NB4 (cell line): ENCODE results near the gene RAB11FIP2.

Experiments used
- CTCF ChIP-seq: IDR thresholded peaks from one replicate; pipeline ENCODE4 v1.5.1; 2012; ENCODE audit warnings: low read depth, low read length
- MYC ChIP-seq: IDR thresholded peaks from 2 replicates; pipeline ENCODE4 v1.6.1; 2011; ENCODE audit warnings: low read depth, low read length
- POLR2A ChIP-seq: IDR thresholded peaks from 2 replicates; pipeline ENCODE4 v1.6.1; 2011; ENCODE audit warnings: mild to moderate bottlenecking; ENCODE audit not compliant: insufficient read length; ENCODE audit errors: extremely low read depth

- TF ChIP-seq CTCF (no peak), POLR2A (no peak), MYC (no peak)
These were observed 80.8 kb downstream of the RAB11FIP2 start for GRCh38 chr10:117965984-117966383.
